ENCODE results near the gene MYBPC1.

GRCh38 chr12:101637936-101638335 is 43.2 kb downstream of the MYBPC1 start:
- TF ChIP-seq CTCF (IDR thresholded peaks at IDR 0.05; ENCODE audit: low read depth, low read length) (no peak), POLR2A (IDR thresholded peaks at IDR 0.05; ENCODE audit: extremely low read depth, insufficient read length) (no peak)
- TF ChIP-seq, protein P1, sequence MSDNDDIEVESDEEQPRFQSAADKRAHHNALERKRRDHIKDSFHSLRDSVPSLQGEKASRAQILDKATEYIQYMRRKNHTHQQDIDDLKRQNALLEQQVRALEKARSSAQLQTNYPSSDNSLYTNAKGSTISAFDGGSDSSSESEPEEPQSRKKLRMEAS (IDR thresholded peaks at IDR 0.05; ENCODE audit: low read depth, low read length), result no peak
